HepG2 (cell line): ENCODE results near the gene TREM1. TPM values are rescaled to one million over a fixed set of nuclear protein-coding genes. Genes with fewer than 3 reads are reported as not detected.

Experiments
- ARID3A ChIP-seq: IDR thresholded peaks from 2 replicates; pipeline ENCODE4 v1.6.1; 2012; ENCODE audit warnings: low read depth, low read length, improper control_type of control experiment
- ARNT ChIP-seq: fragments of 450-650 bp; IDR thresholded peaks from 2 replicates; pipeline ENCODE4 v1.6.1; 2017
- CBX2 ChIP-seq, 2 experiments: fragments of 200-600 bp in 1 of 2; sonication (generic); formaldehyde crosslinking in 1 of 2; IDR thresholded peaks; 2 replicates each; pipeline versions ENCODE4 v1.7.0 to v1.8.1; 2018 to 2022; ENCODE audit warnings: low read depth in 2 of 2, low read length in 1 of 2, mild to moderate bottlenecking in 1 of 2, missing genetic modification reagents in 1 of 2
- CEBPG ChIP-seq: IDR thresholded peaks from 2 replicates; pipeline ENCODE4 v1.6.1; 2016
- FLYWCH1 ChIP-seq: sonication (generic); formaldehyde crosslinking; IDR thresholded peaks from 2 replicates; pipeline ENCODE4 v1.8.1; 2023; ENCODE audit warnings: mild to moderate bottlenecking, missing genetic modification reagents
- GLI4 ChIP-seq: sonication (generic); formaldehyde crosslinking; IDR thresholded peaks from 2 replicates; pipeline ENCODE4 v1.5.1; 2020; ENCODE audit warnings: missing genetic modification reagents, mild to moderate bottlenecking, moderate library complexity, borderline replicate concordance
- HES4 ChIP-seq: sonication (generic); formaldehyde crosslinking; IDR thresholded peaks from 2 replicates; pipeline ENCODE4 v1.9.0; 2021; ENCODE audit warnings: mild to moderate bottlenecking, missing genetic modification reagents, borderline replicate concordance
- HMG20A ChIP-seq: IDR thresholded peaks from 2 replicates; pipeline ENCODE4 v1.6.1; 2016; ENCODE audit warnings: borderline replicate concordance
- LCORL ChIP-seq, 2 experiments: fragments of 450-650 bp in 1 of 2; sonication (generic) in 1 of 2; formaldehyde crosslinking in 1 of 2; IDR thresholded peaks; 2 replicates each; pipeline versions ENCODE4 v1.5.0 to v1.6.1; 2017 to 2020; ENCODE audit warnings: antibody characterized with exemption in 1 of 2, missing genetic modification reagents in 1 of 2
- RARG ChIP-seq: sonication (generic); formaldehyde crosslinking; IDR thresholded peaks from 2 replicates; pipeline ENCODE4 v1.4.0; 2020; ENCODE audit warnings: low read depth, mild to moderate bottlenecking, missing genetic modification reagents
- REPIN1 ChIP-seq: sonication (generic); formaldehyde crosslinking; IDR thresholded peaks from 2 replicates; pipeline ENCODE4 v1.8.0; 2022; ENCODE audit warnings: missing genetic modification reagents, low read depth, mild to moderate bottlenecking, borderline replicate concordance
- SNRNP70 ChIP-seq: fragments of 200-400 bp; formaldehyde crosslinking; IDR thresholded peaks from 2 replicates; pipeline ENCODE4 v1.6.1; 2017; ENCODE audit warnings: mild to moderate bottlenecking, low read depth, low read length, moderate library complexity
- SRSF4 ChIP-seq: fragments of 200-400 bp; formaldehyde crosslinking; IDR thresholded peaks from one replicate; pipeline ENCODE4 v1.6.1; 2018; ENCODE audit warnings: mild to moderate bottlenecking, low read depth, low read length, moderate library complexity; ENCODE audit not compliant: poor library complexity, severe bottlenecking
- SSRP1 ChIP-seq: IDR thresholded peaks from 2 replicates; pipeline ENCODE4 v1.6.1; 2016; ENCODE audit warnings: control low read depth
- ZNF17 ChIP-seq: sonication (generic); formaldehyde crosslinking; IDR thresholded peaks from 2 replicates; pipeline ENCODE4 v1.5.0; 2020; ENCODE audit warnings: mild to moderate bottlenecking, missing genetic modification reagents
- ZNF275 ChIP-seq: sonication (generic); formaldehyde crosslinking; IDR thresholded peaks from 2 replicates; pipeline ENCODE4 v1.8.0; 2022; ENCODE audit warnings: missing genetic modification reagents, mild to moderate bottlenecking, inconsistent platforms, borderline replicate concordance
- ZNF382 ChIP-seq: sonication (generic); formaldehyde crosslinking; IDR thresholded peaks from 2 replicates; pipeline ENCODE4 v1.5.0; 2020; ENCODE audit warnings: missing genetic modification reagents, mild to moderate bottlenecking, borderline replicate concordance
- ZNF737 ChIP-seq: sonication (generic); formaldehyde crosslinking; IDR thresholded peaks from 2 replicates; pipeline ENCODE4 v1.5.0; 2020; ENCODE audit warnings: missing genetic modification reagents, mild to moderate bottlenecking, borderline replicate concordance
- ZNF850 ChIP-seq: sonication (generic); formaldehyde crosslinking; conservative IDR thresholded peaks from 2 replicates; pipeline ENCODE4 v1.9.0; 2021; ENCODE audit warnings: mild to moderate bottlenecking, missing genetic modification reagents
- ZNF879 ChIP-seq: sonication (generic); formaldehyde crosslinking; IDR thresholded peaks from 2 replicates; pipeline ENCODE4 v1.8.1; 2023; ENCODE audit warnings: missing genetic modification reagents
- ZZZ3 ChIP-seq: sonication (generic); formaldehyde crosslinking; IDR thresholded peaks from 2 replicates; pipeline ENCODE4 v1.4.0; 2020; ENCODE audit warnings: missing genetic modification reagents, mild to moderate bottlenecking, borderline replicate concordance
- polyA plus RNA-seq, 8 experiments: library from polyadenylated mRNA; depleted of rRNA in 3 of 8; stranded (reverse) in 7 of 8; unstranded in 1 of 8; fragments of >200 nt; fragmentation: Illumina TruSeq in 4 of 8; extraction: Trizol in 4 of 8; gene quantifications; 2 replicates each; pipeline versions ENCODE4 v1.2.1 to v1.2.3, GENCODE V29; 2011 to 2016; ENCODE audit warnings: low read depth in 4 of 8, missing spikeins in 1 of 8, mixed read lengths in 1 of 8; ENCODE audit not compliant: insufficient read depth in 1 of 8
- total RNA-seq, 5 experiments: library from RNA; depleted of rRNA; stranded (reverse); fragments of >200 nt; fragmentation: Illumina TruSeq; extraction: Trizol; gene quantifications; 2 replicates each; pipeline ENCODE4 v1.2.3, GENCODE V29; 2016; ENCODE audit warnings: low read depth in 1 of 5
- TF ChIP-seq, protein P1 (sequence below): IDR thresholded peaks from 2 replicates; pipeline ENCODE4 v1.6.1; 2016; ENCODE audit warnings: low read depth
- TF ChIP-seq, protein P2 (sequence below): sonication (generic); formaldehyde crosslinking; IDR thresholded peaks from 2 replicates; pipeline ENCODE4 v1.8.1; 2022; ENCODE audit warnings: mild to moderate bottlenecking, missing genetic modification reagents

Gene TREM1
- total and polyA plus RNA-seq, 2 of the 13 experiments (the other 11 are each of a cell fraction or from before 2014, with no cell fraction given): 0.49 TPM; not detected in 1

DNA sequence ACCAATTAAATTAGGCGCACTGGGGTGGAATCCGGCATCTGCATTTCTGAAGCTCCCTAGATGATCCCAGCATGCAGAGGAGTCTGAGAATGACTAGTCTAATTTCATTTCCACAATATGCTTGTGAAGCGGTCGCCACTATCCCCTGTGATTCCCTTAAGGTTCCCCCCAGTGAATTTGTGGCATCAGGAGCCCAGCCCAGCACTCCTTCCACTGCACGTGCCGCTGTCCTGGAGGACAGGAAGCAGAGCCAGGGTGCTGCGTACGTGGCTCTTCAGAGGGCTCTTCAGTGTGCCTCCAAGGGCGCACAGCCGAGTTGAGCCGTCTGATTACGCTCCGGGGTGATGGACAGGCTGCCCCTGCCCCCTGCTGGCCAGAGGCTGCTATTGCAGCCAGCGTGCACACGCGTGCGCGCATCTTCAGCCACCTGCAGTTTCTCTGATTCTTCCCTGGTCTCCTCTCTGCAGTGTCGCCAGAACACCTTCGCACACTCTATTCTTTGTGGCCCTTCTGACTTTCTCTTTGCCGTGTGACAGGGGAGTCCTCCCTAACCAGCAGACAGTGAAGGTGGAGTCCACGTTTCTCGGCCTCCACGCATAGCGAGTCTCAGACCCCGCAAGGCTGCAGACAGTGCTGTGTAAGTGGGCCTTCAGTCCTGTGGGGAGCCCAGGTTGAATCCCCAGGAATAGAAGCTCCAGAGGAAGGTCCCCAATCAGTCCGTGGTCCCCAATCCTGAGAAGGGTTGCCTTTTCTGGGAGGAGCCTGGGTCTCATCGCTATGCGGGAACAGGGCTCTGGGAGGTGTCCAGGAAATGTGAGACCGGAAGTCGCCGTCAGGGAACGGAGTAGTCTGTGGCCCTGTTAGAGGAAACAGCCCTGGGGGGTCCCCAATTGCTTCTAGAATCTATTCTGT is 32.4 kb upstream of the TREM1 start (continued):
- no peak for TF ChIP-seq ZNF879
- no peak for TF ChIP-seq ARNT
- TF ChIP-seq GLI4 (CRISPR knock-in tag): 0 out of 2 replicates have a peak, but pooled peaks have one; percentile 45
- no peak for TF ChIP-seq SRSF4
- no peak for TF ChIP-seq RARG (CRISPR knock-in tag)
- TF ChIP-seq CBX2 (IDR thresholded peaks at IDR 0.05; ENCODE audit: low read depth, low read length): 0 out of 2 replicates have a peak, but pooled peaks have one; percentile 4
- TF ChIP-seq CBX2 (CRISPR knock-in tag; IDR thresholded peaks at IDR 0.05; ENCODE audit: low read depth): 0 out of 2 replicates have a peak, but pooled peaks have one; percentile 16
- no peak for TF ChIP-seq HES4 (CRISPR knock-in tag)
- no peak for TF ChIP-seq ZNF275 (CRISPR knock-in tag)
- no peak for TF ChIP-seq ZNF17 (CRISPR knock-in tag)
- TF ChIP-seq, protein P1, sequence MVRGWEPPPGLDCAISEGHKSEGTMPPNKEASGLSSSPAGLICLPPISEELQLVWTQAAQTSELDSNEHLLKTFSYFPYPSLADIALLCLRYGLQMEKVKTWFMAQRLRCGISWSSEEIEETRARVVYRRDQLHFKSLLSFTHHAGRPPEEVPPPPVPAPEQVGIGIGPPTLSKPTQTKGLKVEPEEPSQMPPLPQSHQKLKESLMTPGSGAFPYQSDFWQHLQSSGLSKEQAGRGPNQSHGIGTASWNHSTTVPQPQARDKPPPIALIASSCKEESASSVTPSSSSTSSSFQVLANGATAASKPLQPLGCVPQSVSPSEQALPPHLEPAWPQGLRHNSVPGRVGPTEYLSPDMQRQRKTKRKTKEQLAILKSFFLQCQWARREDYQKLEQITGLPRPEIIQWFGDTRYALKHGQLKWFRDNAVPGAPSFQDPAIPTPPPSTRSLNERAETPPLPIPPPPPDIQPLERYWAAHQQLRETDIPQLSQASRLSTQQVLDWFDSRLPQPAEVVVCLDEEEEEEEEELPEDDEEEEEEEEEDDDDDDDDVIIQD (CRISPR knock-in tag): no peak
- TF ChIP-seq REPIN1 (CRISPR knock-in tag): peak; percentile 100
- TF ChIP-seq SSRP1 (CRISPR knock-in tag): no peak
- peak; percentile 62; the same call in 1 of the 2 replicates for TF ChIP-seq ARID3A
- no peak for TF ChIP-seq HMG20A (CRISPR knock-in tag)
- no peak for TF ChIP-seq ZNF737 (CRISPR knock-in tag)
- no peak for TF ChIP-seq CEBPG
- no peak; the same call in 1 of the 2 replicates for TF ChIP-seq ZZZ3 (CRISPR knock-in tag)
- TF ChIP-seq, protein P2, sequence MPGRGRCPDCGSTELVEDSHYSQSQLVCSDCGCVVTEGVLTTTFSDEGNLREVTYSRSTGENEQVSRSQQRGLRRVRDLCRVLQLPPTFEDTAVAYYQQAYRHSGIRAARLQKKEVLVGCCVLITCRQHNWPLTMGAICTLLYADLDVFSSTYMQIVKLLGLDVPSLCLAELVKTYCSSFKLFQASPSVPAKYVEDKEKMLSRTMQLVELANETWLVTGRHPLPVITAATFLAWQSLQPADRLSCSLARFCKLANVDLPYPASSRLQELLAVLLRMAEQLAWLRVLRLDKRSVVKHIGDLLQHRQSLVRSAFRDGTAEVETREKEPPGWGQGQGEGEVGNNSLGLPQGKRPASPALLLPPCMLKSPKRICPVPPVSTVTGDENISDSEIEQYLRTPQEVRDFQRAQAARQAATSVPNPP (CRISPR knock-in tag): no peak
- no peak for TF ChIP-seq FLYWCH1 (CRISPR knock-in tag)
- TF ChIP-seq ZNF850: no peak
- TF ChIP-seq ZNF382 (CRISPR knock-in tag): no peak
- TF ChIP-seq LCORL (IDR thresholded peaks at IDR 0.05): no peak
- TF ChIP-seq LCORL (CRISPR knock-in tag; IDR thresholded peaks at IDR 0.05): peak; percentile 75
- no peak for TF ChIP-seq SNRNP70
